IgD-negative memory B cell (primary cell): Measurements from ENCODE around the gene EFTUD2. TPM values are rescaled to one million over a fixed set of nuclear protein-coding genes. Genes with fewer than 3 reads are reported as not detected.
A peak's percentile ranks its signal among the peaks of the same experiment; 100 is the strongest.

Experiments
- H3K27ac Mint-ChIP-seq, 3 donors: one replicate each; pipeline ENCODE4 v1.8.0; 2020 to 2022; ENCODE audit warnings: mild to moderate bottlenecking in 3 of 3, mixed read lengths in 3 of 3, moderate library complexity in 1 of 3
- H3K27me3 Mint-ChIP-seq: one replicate; pipeline ENCODE4 v1.8.0; 2021; ENCODE audit warnings: mixed read lengths
- H3K36me3 Mint-ChIP-seq: one replicate; pipeline ENCODE4 v1.8.0; 2020; ENCODE audit warnings: mild to moderate bottlenecking, mixed read lengths
- H3K4me1 Mint-ChIP-seq, 3 donors: one replicate each; pipeline ENCODE4 v1.8.0; 2020 to 2022; ENCODE audit warnings: mixed read lengths in 3 of 3, mild to moderate bottlenecking in 1 of 3
- H3K4me3 Mint-ChIP-seq, 4 donors: one replicate each; pipeline ENCODE4 v1.8.0; 2020 to 2022; ENCODE audit warnings: mild to moderate bottlenecking in 4 of 4, mixed read lengths in 4 of 4, moderate library complexity in 3 of 4
- H3K9me3 Mint-ChIP-seq, 3 donors: one replicate each; pipeline ENCODE4 v1.8.0; 2020 to 2021; ENCODE audit warnings: mixed read lengths in 3 of 3, mild to moderate bottlenecking in 1 of 3
- polyA plus RNA-seq: library from polyadenylated mRNA; unstranded; fragments of 300-500 nt; fragmentation: Illumina TruSeq; gene quantifications from one replicate; pipeline ENCODE4 v1.2.3, GENCODE V29; 2021

The EFTUD2 gene
- polyA plus RNA-seq, 1 donor from 2014 or later: 67.1 TPM

- Mint-ChIP-seq H3K9me3 (no peaks in the 10 kb centered on the region), H3K4me3 (no peak overlapping the region), H3K36me3 (no peaks in the 10 kb centered on the region), H3K27ac (no peak overlapping the region), H3K27me3 (no peaks in the 10 kb centered on the region), H3K4me1 (peaks cover 7 to 15% (median 11%) of the 10 kb centered on the region in 3 donors)
Measured at GRCh38 chr17:44892250-44892649, 7.0 kb downstream of the EFTUD2 start.

DNA sequence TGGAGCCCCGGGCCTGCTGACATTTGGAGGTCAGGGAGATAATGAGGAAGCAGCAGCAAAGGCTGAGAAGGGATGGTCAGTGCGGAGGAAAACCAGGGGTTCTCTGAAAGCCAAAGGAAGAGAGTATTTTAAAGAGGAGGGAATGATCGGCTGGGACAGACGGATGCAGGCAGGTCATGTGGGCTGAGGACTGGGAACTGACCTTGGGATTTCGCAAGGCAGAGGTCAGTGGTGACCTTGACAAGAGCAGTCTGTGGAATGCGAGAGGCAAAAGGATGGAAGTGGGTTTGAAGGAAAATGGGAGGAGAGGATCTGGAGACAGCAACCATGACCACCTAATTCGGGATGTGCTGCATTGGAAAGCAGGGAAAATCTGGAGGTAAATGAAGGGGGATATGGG lies 10.2 kb downstream of the EFTUD2 start:
- no peak overlapping the region for H3K4me3 Mint-ChIP-seq
- H3K27me3 Mint-ChIP-seq: no peaks in the 10 kb centered on the region
- H3K36me3 Mint-ChIP-seq: peaks cover 2% of the 10 kb centered on the region
- no peaks in the 10 kb centered on the region for H3K9me3 Mint-ChIP-seq
- H3K4me1 Mint-ChIP-seq: peaks cover 6 to 10% (median 8%) of the 10 kb centered on the region in 3 donors
- H3K27ac Mint-ChIP-seq: no peak overlapping the region

DNA sequence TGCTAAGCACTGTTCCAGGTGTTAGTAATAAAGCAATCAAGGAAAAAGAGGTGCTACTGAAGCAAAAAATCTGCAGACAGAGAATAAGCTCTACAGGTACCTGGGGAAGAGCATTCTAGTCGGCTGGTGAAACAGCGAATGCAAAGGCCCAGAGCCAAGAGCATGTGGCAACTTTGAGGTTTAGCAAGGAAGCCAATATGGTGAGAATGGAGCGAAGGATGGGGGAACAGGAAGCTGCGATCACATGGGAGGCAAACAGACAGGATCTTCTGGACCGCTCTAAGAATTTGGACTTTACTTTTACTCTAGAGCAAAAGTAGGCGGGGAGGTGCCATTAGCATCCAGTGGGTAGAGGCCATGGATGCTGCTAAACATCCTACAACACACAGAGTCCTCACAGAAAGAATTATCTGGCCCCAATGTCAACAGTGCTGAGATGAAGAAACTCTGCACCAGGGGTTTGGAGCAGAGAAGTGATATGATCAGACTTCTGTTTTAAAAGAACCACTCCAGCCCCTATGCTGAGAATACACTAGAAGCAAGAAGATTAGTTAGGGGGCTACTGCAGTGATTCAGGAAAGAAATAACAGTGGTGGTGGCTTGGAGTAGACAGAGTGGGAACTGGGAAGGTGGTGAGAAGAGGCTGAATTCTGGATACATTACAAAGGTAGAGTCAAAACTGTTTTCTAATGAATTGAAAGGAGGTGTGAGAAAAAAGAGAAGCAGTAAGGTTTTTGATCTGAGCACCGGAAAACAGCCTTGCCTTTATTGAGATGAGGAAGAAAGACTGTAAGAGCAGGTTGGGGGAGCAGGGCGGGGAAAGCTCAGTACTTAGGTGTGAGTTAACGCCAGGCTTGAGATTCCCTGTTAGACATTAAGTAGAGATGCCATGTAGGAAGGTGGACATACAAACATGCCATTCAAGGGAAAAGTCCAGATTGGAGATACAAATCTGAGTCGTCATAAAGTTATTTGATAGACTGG lies 11.0 kb downstream of the EFTUD2 start:
- no peaks in the 10 kb centered on the region for H3K9me3 Mint-ChIP-seq
- peaks cover 2% of the 10 kb centered on the region for H3K36me3 Mint-ChIP-seq
- H3K27ac Mint-ChIP-seq: no peak overlapping the region
- peaks cover 4 to 10% (median 5%) of the 10 kb centered on the region in 3 donors for H3K4me1 Mint-ChIP-seq
- no peak overlapping the region for H3K4me3 Mint-ChIP-seq
- H3K27me3 Mint-ChIP-seq: no peaks in the 10 kb centered on the region

- Mint-ChIP-seq H3K27ac (no peak overlapping the region), H3K36me3 (peaks cover 2% of the 10 kb centered on the region), H3K4me1 (peaks cover 4 to 10% (median 5%) of the 10 kb centered on the region in 3 donors), H3K27me3 (no peaks in the 10 kb centered on the region), H3K4me3 (no peak overlapping the region), H3K9me3 (no peaks in the 10 kb centered on the region)
Measured at GRCh38 chr17:44887016-44887415, 12.2 kb downstream of the EFTUD2 start.

DNA sequence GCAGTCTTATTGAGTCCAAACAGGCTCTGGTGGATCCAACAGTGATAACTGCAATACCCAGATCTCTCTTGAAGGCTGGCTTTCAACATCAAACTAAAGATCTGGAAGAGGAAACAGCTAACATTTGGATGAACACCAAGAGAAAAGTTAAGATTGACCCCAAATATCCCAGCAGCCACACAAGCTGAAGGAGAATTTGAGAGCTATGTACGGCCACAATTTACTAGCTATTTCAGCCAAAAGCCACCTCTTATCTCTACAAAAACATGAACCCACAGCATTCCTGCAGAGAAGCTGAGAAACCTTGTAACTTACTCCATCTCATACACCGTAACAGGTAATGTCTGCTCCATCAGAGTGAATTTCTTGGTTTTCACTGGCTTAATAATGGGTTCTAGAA lies 14.3 kb downstream of the EFTUD2 start:
- no peak overlapping the region for H3K4me3 Mint-ChIP-seq
- peaks cover 2% of the 10 kb centered on the region for H3K36me3 Mint-ChIP-seq
- H3K27me3 Mint-ChIP-seq: no peaks in the 10 kb centered on the region
- no peaks in the 10 kb centered on the region for H3K9me3 Mint-ChIP-seq
- H3K4me1 Mint-ChIP-seq: peaks cover 0 to 4% (median 0%) of the 10 kb centered on the region in 3 donors
- H3K27ac Mint-ChIP-seq: peak overlapping the region in 1 of 3 donors; percentile 27

GRCh38 chr17:44881145-44881544 lies 18.1 kb downstream of the EFTUD2 start:
- Mint-ChIP-seq H3K9me3 (no peaks in the 10 kb centered on the region), H3K4me3 (no peak overlapping the region), H3K27ac (no peak overlapping the region), H3K36me3 (peaks cover 5% of the 10 kb centered on the region), H3K4me1 (no peaks in the 10 kb centered on the region), H3K27me3 (no peaks in the 10 kb centered on the region)

DNA sequence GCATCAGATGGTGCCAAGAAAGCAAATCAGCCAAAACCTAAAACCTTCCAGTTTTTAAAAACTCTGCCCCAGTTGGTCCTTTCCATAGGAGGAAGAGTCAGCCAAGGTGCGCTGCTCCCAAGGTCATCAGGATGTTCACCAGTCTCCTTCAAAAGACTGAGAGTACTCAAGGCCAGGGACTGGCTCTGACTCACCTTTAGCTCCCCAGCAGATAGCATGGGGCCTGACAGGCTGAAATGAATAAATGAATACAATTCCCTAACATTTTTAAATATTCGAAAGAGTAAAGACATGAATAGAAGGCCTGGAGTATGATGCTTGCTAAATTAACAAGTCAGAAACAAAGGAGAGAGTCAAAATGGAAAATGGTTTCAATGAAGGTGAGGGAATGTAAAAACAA lies 19.2 kb downstream of the EFTUD2 start:
- Mint-ChIP-seq H3K4me3 (no peak overlapping the region), H3K36me3 (peaks cover 2% of the 10 kb centered on the region), H3K27ac (no peak overlapping the region), H3K27me3 (no peaks in the 10 kb centered on the region), H3K9me3 (no peaks in the 10 kb centered on the region), H3K4me1 (no peaks in the 10 kb centered on the region)

GRCh38 chr17:44879376-44879775 lies 19.9 kb downstream of the EFTUD2 start:
- H3K27me3 Mint-ChIP-seq: no peaks in the 10 kb centered on the region
- peaks cover 2% of the 10 kb centered on the region for H3K36me3 Mint-ChIP-seq
- no peaks in the 10 kb centered on the region for H3K9me3 Mint-ChIP-seq
- no peak overlapping the region for H3K27ac Mint-ChIP-seq
- H3K4me1 Mint-ChIP-seq: no peaks in the 10 kb centered on the region
- no peak overlapping the region for H3K4me3 Mint-ChIP-seq

DNA sequence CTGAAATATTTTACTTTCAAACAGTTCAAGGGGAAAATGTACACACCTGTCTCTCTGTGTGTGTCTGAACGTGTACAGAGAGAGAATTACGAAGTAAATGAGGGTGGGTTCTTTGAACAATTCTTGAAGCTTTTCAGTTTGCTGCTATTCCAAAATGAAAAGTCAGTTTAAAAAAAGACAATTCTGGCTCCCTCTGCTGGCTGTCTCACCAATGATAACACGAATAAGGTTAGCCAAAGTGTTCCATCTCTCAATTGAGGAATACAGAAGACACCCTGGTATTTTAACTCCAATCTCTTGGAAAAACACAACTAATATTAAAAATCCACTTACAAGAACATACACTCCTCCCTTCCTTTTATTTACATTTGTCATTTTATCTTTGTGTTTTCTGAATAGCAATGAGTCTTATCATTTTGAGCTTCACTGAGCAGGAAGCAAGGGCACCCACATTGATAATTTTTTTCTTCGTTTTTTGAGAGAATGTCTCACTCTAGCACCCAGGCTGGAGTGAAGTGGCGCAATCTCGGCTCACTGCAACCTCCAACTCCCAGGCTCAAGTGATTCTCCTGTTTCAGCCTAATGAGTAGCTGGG lies 20.5 kb downstream of the EFTUD2 start:
- no peak overlapping the region for H3K4me3 Mint-ChIP-seq
- no peaks in the 10 kb centered on the region for H3K9me3 Mint-ChIP-seq
- peaks cover 2% of the 10 kb centered on the region for H3K36me3 Mint-ChIP-seq
- no peaks in the 10 kb centered on the region for H3K4me1 Mint-ChIP-seq
- H3K27ac Mint-ChIP-seq: no peak overlapping the region
- H3K27me3 Mint-ChIP-seq: no peaks in the 10 kb centered on the region

GRCh38 chr17:44877121-44877520 lies 22.1 kb downstream of the EFTUD2 start:
- Mint-ChIP-seq H3K4me1 (no peaks in the 10 kb centered on the region), H3K4me3 (no peak overlapping the region), H3K27ac (no peak overlapping the region), H3K9me3 (no peaks in the 10 kb centered on the region), H3K36me3 (peaks cover 2% of the 10 kb centered on the region), H3K27me3 (no peaks in the 10 kb centered on the region)

GRCh38 chr17:44875761-44876160 lies 23.5 kb downstream of the EFTUD2 start:
- Mint-ChIP-seq H3K4me3 (no peak overlapping the region), H3K27ac (no peak overlapping the region), H3K36me3 (peaks cover 5% of the 10 kb centered on the region), H3K4me1 (no peaks in the 10 kb centered on the region), H3K9me3 (no peaks in the 10 kb centered on the region), H3K27me3 (no peaks in the 10 kb centered on the region)

DNA sequence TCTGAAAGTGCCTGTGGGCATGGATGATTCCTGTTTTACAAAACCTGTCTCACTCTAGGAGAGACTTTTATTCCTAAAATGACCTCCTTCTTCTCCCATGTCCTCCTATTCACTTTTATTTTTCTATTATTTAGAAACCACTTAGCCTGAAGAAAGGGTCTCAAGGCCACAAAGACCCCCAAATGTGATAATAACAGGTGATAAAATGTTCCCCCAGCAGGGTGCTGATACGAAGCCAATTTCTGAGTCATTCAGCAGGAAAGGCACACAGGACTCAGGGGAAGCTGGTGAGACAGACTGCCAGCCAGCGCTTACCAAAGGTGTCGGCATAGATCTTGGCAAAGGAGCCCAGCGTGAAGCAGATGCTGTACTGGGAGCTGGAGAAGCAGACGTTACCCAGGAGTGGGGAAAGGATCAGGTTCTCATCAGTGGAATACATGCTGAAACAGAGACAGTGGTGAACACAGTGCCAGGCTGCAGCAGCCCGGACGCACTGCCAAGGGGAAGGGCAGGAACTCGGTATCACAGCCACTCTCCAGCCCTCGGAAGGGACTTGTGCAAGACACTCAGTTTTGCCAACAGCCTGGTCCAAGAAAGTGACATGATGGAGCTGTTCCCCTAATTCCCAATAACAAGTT lies 27.0 kb downstream of the EFTUD2 start:
- H3K27ac Mint-ChIP-seq: no peak overlapping the region
- H3K4me3 Mint-ChIP-seq: no peak overlapping the region
- no peaks in the 10 kb centered on the region for H3K27me3 Mint-ChIP-seq
- no peaks in the 10 kb centered on the region for H3K4me1 Mint-ChIP-seq
- no peaks in the 10 kb centered on the region for H3K9me3 Mint-ChIP-seq
- peaks cover 5% of the 10 kb centered on the region for H3K36me3 Mint-ChIP-seq

GRCh38 chr17:44871556-44871955 lies 27.7 kb downstream of the EFTUD2 start:
- Mint-ChIP-seq H3K27ac (peak overlapping the region in 1 of 3 donors; percentile 76), H3K36me3 (peaks cover 5% of the 10 kb centered on the region), H3K4me1 (no peaks in the 10 kb centered on the region), H3K27me3 (no peaks in the 10 kb centered on the region), H3K9me3 (no peaks in the 10 kb centered on the region), H3K4me3 (no peak overlapping the region)

GRCh38 chr17:44867841-44868240 lies 31.4 kb downstream of the EFTUD2 start:
- H3K9me3 Mint-ChIP-seq: no peaks in the 10 kb centered on the region
- H3K27ac Mint-ChIP-seq: no peak overlapping the region
- no peaks in the 10 kb centered on the region for H3K4me1 Mint-ChIP-seq
- no peak overlapping the region for H3K4me3 Mint-ChIP-seq
- no peaks in the 10 kb centered on the region for H3K27me3 Mint-ChIP-seq
- H3K36me3 Mint-ChIP-seq: peaks cover 7% of the 10 kb centered on the region

GRCh38 chr17:44865931-44866330 lies 33.3 kb downstream of the EFTUD2 start:
- Mint-ChIP-seq H3K27ac (peak overlapping the region in 1 of 3 donors; percentile 40), H3K4me1 (no peaks in the 10 kb centered on the region), H3K27me3 (no peaks in the 10 kb centered on the region), H3K4me3 (no peak overlapping the region), H3K9me3 (no peaks in the 10 kb centered on the region), H3K36me3 (peaks cover 4% of the 10 kb centered on the region)
